Gastroesophageal sphincter (tissue), 3 donors: Measurements from ENCODE around the gene IFI16.

Source experiments
- CTCF ChIP-seq, 4 experiments: fragments of 200-600 bp in 2 of 4; fragments of 450-650 bp in 2 of 4; sonication (generic) in 1 of 4; IDR thresholded peaks; one replicate each; pipeline ENCODE4 v1.5.1; 2017 to 2019; ENCODE audit warnings: antibody characterized with exemption in 4 of 4, mild to moderate bottlenecking in 2 of 4, moderate library complexity in 2 of 4
- EP300 ChIP-seq: sonication (generic); formaldehyde crosslinking; IDR thresholded peaks from one replicate; pipeline ENCODE4 v1.6.1; 2017; ENCODE audit warnings: antibody characterized with exemption, mild to moderate bottlenecking
- POLR2A ChIP-seq, 2 donors: fragments of 450-650 bp; IDR thresholded peaks; one replicate each; pipeline ENCODE4 v1.6.1; 2017; ENCODE audit warnings: antibody characterized with exemption in 2 of 2, mild to moderate bottlenecking in 2 of 2, moderate library complexity in 1 of 2
- POLR2AphosphoS5 ChIP-seq: sonication (generic); formaldehyde crosslinking; IDR thresholded peaks from one replicate; pipeline ENCODE4 v1.6.1; 2017; ENCODE audit warnings: antibody characterized with exemption

DNA sequence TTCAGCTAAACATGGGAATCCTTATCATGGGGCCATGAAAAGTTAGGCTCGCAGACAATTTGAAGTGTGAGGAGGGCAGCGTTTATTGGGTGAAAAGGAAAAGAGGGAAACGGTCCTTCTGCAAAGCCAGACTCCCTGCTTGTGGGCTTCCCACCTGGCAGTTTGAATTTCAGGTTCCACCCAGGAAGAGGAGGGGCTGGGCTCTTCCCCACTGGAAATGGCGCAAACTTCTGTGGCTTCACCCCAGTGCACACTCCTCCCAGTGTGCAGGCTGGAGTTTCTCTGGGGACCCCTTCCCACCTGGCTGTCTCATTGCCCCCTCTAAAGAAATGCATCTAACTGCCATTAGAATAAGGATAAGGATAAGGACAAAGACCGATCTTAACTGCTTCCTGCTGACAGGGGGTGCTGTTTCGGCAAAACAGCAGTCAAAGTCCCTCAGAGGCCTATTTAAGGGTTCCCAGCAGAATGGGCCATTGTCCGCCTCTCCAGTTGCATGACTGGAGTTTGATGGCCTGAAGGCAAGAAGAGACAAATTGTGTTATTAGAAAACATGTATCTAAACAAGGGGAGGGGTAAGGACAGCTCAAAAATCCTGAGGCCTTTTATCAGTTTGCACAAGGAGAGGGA lies 46.5 kb downstream of the IFI16 start:
- TF ChIP-seq EP300 (no peak), CTCF (IDR thresholded peaks at IDR 0.05) (no peak), POLR2A (IDR thresholded peaks at IDR 0.05) (no peak), POLR2AphosphoS5 (no peak)
